Astrocyte (in vitro differentiated cells and primary cell): ENCODE results near the gene SH3TC2. TPM values are rescaled to one million over a fixed set of nuclear protein-coding genes. Genes with fewer than 3 reads are reported as not detected.

ENCODE experiments used
- DNase-seq: peaks from one replicate; pipeline ENCODE4 v3.0.0-alpha.2; 2010; ENCODE audit warnings: low read depth
- FAIRE-seq: peaks from 2 replicates; lab custom pipeline; 2011; peaks lifted over from hg19 to GRCh38; lab: Jason Lieb, UNC
- H2AFZ ChIP-seq: 2 replicates; pipeline ENCODE4 v1.6.0; 2012; ENCODE audit warnings: low read depth, low read length, inconsistent platforms
- H3K27ac ChIP-seq: 2 replicates; pipeline ENCODE4 v1.5.1; 2011; ENCODE audit warnings: low read depth, low read length, inconsistent platforms
- H3K27me3 ChIP-seq: 2 replicates; pipeline ENCODE4 v1.6.0; 2011; ENCODE audit warnings: low read length, inconsistent platforms; ENCODE audit not compliant: insufficient read depth
- H3K36me3 ChIP-seq: 2 replicates; pipeline ENCODE4 v1.5.1; 2011; ENCODE audit warnings: low read length, inconsistent platforms; ENCODE audit not compliant: insufficient read depth
- H3K4me1 ChIP-seq: 2 replicates; pipeline ENCODE4 v1.5.1; 2011; ENCODE audit warnings: low read length, inconsistent platforms; ENCODE audit not compliant: insufficient read depth
- H3K4me2 ChIP-seq: 2 replicates; pipeline ENCODE4 v1.6.0; 2012; ENCODE audit warnings: low read length, inconsistent platforms
- H3K4me3 ChIP-seq: 2 replicates; pipeline ENCODE4 v1.5.1; 2011; ENCODE audit warnings: low read depth, mild to moderate bottlenecking, low read length, inconsistent platforms; ENCODE audit not compliant: insufficient read depth
- H3K79me2 ChIP-seq: 2 replicates; pipeline ENCODE4 v1.6.0; 2012; ENCODE audit warnings: mild to moderate bottlenecking, low read length, inconsistent platforms; ENCODE audit not compliant: insufficient read depth
- H3K9ac ChIP-seq: 2 replicates; pipeline ENCODE4 v1.6.0; 2012; ENCODE audit warnings: mild to moderate bottlenecking, low read length, inconsistent platforms
- H3K9me3 ChIP-seq: 2 replicates; pipeline ENCODE4 v1.5.1; 2012; ENCODE audit warnings: low read depth, mild to moderate bottlenecking, low read length, inconsistent platforms; ENCODE audit not compliant: insufficient read depth
- H4K20me1 ChIP-seq: 2 replicates; pipeline ENCODE4 v1.6.0; 2012; ENCODE audit warnings: low read length, inconsistent platforms; ENCODE audit not compliant: insufficient read depth
- H3K27ac Mint-ChIP-seq: one replicate; pipeline ENCODE4 v1.8.0; 2021; ENCODE audit warnings: mild to moderate bottlenecking, mixed read lengths; ENCODE audit not compliant: unreplicated experiment
- H3K27me3 Mint-ChIP-seq: one replicate; pipeline ENCODE4 v1.8.0; 2021; ENCODE audit warnings: low read depth, mixed read lengths; ENCODE audit not compliant: unreplicated experiment
- H3K36me3 Mint-ChIP-seq: one replicate; pipeline ENCODE4 v1.8.0; 2021; ENCODE audit warnings: low read depth, mixed read lengths; ENCODE audit not compliant: unreplicated experiment
- H3K4me1 Mint-ChIP-seq: one replicate; pipeline ENCODE4 v1.8.0; 2021; ENCODE audit warnings: low read depth, mixed read lengths; ENCODE audit not compliant: unreplicated experiment
- H3K4me3 Mint-ChIP-seq: one replicate; pipeline ENCODE4 v1.8.0; 2021; ENCODE audit warnings: mild to moderate bottlenecking, moderate library complexity, mixed read lengths; ENCODE audit not compliant: unreplicated experiment
- H3K9me3 Mint-ChIP-seq: one replicate; pipeline ENCODE4 v1.8.0; 2021; ENCODE audit warnings: mild to moderate bottlenecking, mixed read lengths; ENCODE audit not compliant: unreplicated experiment
- CTCF ChIP-seq: IDR thresholded peaks from 2 replicates; pipeline ENCODE4 v1.5.1; 2011; ENCODE audit warnings: low read depth, mild to moderate bottlenecking, inconsistent platforms, low read length, moderate library complexity; ENCODE audit not compliant: insufficient read depth
- EZH2 ChIP-seq: IDR thresholded peaks from 2 replicates; pipeline ENCODE4 v1.6.1; 2012; ENCODE audit warnings: mild to moderate bottlenecking, low read length, inconsistent platforms; ENCODE audit not compliant: insufficient read depth
- total RNA-seq: library from RNA; stranded (reverse); gene quantifications from 2 replicates; pipeline ENCODE4 v1.2.1, GENCODE V29; 2021

Gene SH3TC2
- total RNA-seq, 1 donor from 2014 or later, result 2.6 TPM

- H3K9ac ChIP-seq, result no peak overlapping the region
- DNase-seq, result no peak
- H3K4me1 ChIP-seq, result no peaks in the 10 kb centered on the region
- Mint-ChIP-seq H3K9me3 (no peaks in the 10 kb centered on the region), H3K27ac (no peak overlapping the region), H3K4me3 (no peak overlapping the region), H3K36me3 (peaks cover 2% of the 10 kb centered on the region), H3K4me1 (peaks cover 3% of the 10 kb centered on the region), H3K27me3 (peaks cover 4% of the 10 kb centered on the region)
- no peaks in the 10 kb centered on the region for H4K20me1 ChIP-seq
- TF ChIP-seq CTCF, result no peak
- TF ChIP-seq EZH2, result no peak
- FAIRE-seq, result no peak
- H3K27me3 ChIP-seq, result no peaks in the 10 kb centered on the region
- H3K4me2 ChIP-seq, result no peak overlapping the region
- no peaks in the 10 kb centered on the region for H3K79me2 ChIP-seq
- no peaks in the 10 kb centered on the region for H3K36me3 ChIP-seq
- H2AFZ ChIP-seq, result no peak overlapping the region
- no peak overlapping the region for H3K4me3 ChIP-seq
- no peak overlapping the region for H3K27ac ChIP-seq
- no peaks in the 10 kb centered on the region for H3K9me3 ChIP-seq
These were observed 25.0 kb downstream of the SH3TC2 start for GRCh38 chr5:149037817-149038216.

DNA sequence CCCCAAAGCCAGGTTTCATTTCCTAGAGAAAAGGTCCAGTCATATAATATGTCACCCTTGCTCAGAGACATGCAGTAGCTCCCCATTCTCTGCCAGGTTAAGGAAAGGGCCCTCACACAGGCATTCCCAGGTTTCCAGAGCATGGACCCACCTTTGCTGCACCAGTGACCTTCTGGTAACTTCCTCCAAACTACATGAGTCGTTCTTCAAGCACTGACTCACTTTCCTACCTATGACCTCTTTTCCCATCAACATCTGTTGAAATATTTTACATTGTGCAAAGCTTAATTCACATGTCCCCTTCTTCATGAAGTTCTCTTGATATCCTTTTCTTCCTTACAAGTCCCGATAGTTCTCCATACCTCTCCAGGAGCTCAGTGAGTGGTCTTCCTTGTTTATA lies 25.9 kb downstream of the SH3TC2 start:
- Histone ChIP-seq H3K9ac (no peak overlapping the region), H3K79me2 (no peaks in the 10 kb centered on the region), H3K27ac (no peak overlapping the region), H3K4me2 (no peak overlapping the region), H2AFZ (no peak overlapping the region), H3K4me3 (no peak overlapping the region), H4K20me1 (no peaks in the 10 kb centered on the region), H3K27me3 (no peaks in the 10 kb centered on the region), H3K9me3 (no peaks in the 10 kb centered on the region), H3K4me1 (no peaks in the 10 kb centered on the region), H3K36me3 (no peaks in the 10 kb centered on the region)
- Mint-ChIP-seq H3K27ac (no peak overlapping the region), H3K4me1 (peaks cover 3% of the 10 kb centered on the region), H3K27me3 (peaks cover 4% of the 10 kb centered on the region), H3K9me3 (no peaks in the 10 kb centered on the region), H3K4me3 (no peak overlapping the region), H3K36me3 (peaks cover 2% of the 10 kb centered on the region)
- DNase-seq, result no peak
- FAIRE-seq, result no peak
- TF ChIP-seq EZH2, result no peak
- TF ChIP-seq CTCF, result no peak

- no peaks in the 10 kb centered on the region for H3K79me2 ChIP-seq
- Mint-ChIP-seq H3K27ac (no peak overlapping the region), H3K9me3 (no peaks in the 10 kb centered on the region), H3K4me1 (peaks cover 3% of the 10 kb centered on the region), H3K27me3 (peaks cover 6% of the 10 kb centered on the region), H3K36me3 (peaks cover 2% of the 10 kb centered on the region), H3K4me3 (no peak overlapping the region)
- H3K4me3 ChIP-seq, result no peak overlapping the region
- H3K27ac ChIP-seq, result no peak overlapping the region
- H3K9me3 ChIP-seq, result no peaks in the 10 kb centered on the region
- H2AFZ ChIP-seq, result no peak overlapping the region
- FAIRE-seq (no peak), DNase-seq (no peak)
- H3K9ac ChIP-seq, result no peak overlapping the region
- no peak overlapping the region for H3K4me2 ChIP-seq
- no peaks in the 10 kb centered on the region for H3K4me1 ChIP-seq
- TF ChIP-seq EZH2, result no peak
- no peak for TF ChIP-seq CTCF
- H3K36me3 ChIP-seq, result no peaks in the 10 kb centered on the region
- H3K27me3 ChIP-seq, result no peaks in the 10 kb centered on the region
- H4K20me1 ChIP-seq, result no peaks in the 10 kb centered on the region
These were observed 26.7 kb downstream of the SH3TC2 start for GRCh38 chr5:149036168-149036567.
